AG09309 (cell line): ENCODE results near the gene COG5.

ENCODE experiments used
- DNase-seq: peaks from one replicate; pipeline ENCODE4 v3.0.0-alpha.2; 2010; ENCODE audit warnings: low read depth
- H3K4me3 ChIP-seq: 2 replicates; pipeline ENCODE4 v1.5.1; 2011; ENCODE audit warnings: mild to moderate bottlenecking, low read depth, low read length, moderate library complexity; ENCODE audit not compliant: control insufficient read depth
- CTCF ChIP-seq: IDR thresholded peaks from 2 replicates; pipeline ENCODE4 v1.5.1; 2011; ENCODE audit warnings: mild to moderate bottlenecking, low read depth, low read length, inconsistent platforms; ENCODE audit not compliant: insufficient read depth, control insufficient read depth; ENCODE audit errors: missing control alignments

Gene COG5

GRCh38 chr7:107302250-107302847 lies 261.4 kb downstream of the COG5 start:
- H3K4me3 ChIP-seq: no peak overlapping the region
- no peak for TF ChIP-seq CTCF
- DNase-seq: no peak

- no peak for DNase-seq
- no peak for TF ChIP-seq CTCF
- H3K4me3 ChIP-seq: no peak overlapping the region
Observed at GRCh38 chr7:107294182-107294581, 269.5 kb downstream of the COG5 start.

GRCh38 chr7:107292591-107292990 lies 271.1 kb downstream of the COG5 start:
- no peak overlapping the region for H3K4me3 ChIP-seq
- no peak for TF ChIP-seq CTCF
- DNase-seq: no peak

- DNase-seq: no peak
- TF ChIP-seq CTCF: no peak
- no peak overlapping the region for H3K4me3 ChIP-seq
Observed at GRCh38 chr7:107291434-107291833, 272.3 kb downstream of the COG5 start.

GRCh38 chr7:107286751-107287621 lies 276.7 kb downstream of the COG5 start:
- DNase-seq: peak; percentile 32
- no peak overlapping the region for H3K4me3 ChIP-seq
- no peak for TF ChIP-seq CTCF

- no peak overlapping the region for H3K4me3 ChIP-seq
- DNase-seq: no peak
- TF ChIP-seq CTCF: no peak
Observed at GRCh38 chr7:107284911-107285479, 278.7 kb downstream of the COG5 start.
